ENCODE data around the gene SCAPER.

Gene SCAPER

DNA sequence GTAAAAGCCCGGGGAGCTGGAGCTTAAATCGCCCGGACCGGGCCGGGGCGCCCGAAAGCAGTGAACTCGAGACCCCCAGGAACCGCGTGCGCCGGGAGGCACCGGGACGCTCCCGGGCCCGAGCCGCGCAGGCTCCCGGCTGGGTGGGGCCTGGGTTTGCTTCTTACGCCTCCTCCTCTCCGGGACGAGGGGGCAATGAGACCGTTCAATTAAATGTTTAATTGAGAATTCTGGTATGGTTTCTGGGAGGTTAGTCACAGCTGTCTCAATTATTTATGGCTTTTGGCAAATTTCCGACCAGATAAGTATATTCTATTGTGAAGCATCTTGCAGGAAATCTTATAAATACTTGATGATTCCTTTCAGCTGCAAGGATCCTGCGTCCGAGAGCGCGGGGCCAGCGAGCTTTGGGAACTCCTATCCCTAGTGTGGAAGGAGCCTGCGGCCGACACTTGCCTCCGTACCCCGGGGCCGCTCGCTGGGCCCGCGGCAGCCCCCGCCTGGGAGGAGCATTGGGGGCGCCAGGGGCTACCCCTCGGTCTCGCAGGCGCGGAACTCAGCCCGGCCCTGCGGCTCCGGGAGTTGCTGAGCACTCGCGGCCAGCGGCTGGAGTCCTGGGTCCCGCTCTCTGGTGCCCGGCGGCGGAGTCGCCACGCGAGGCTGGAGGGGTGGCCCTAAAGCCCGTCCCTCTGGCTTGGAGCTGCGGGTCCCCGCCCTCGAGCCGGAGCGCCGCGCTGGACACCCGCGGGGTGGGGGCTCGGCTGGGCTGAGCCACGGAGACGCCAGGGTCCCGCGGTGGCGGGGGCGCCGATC, 558.3 kb downstream of the SCAPER start (continued):
- TF ChIP-seq, protein P1, sequence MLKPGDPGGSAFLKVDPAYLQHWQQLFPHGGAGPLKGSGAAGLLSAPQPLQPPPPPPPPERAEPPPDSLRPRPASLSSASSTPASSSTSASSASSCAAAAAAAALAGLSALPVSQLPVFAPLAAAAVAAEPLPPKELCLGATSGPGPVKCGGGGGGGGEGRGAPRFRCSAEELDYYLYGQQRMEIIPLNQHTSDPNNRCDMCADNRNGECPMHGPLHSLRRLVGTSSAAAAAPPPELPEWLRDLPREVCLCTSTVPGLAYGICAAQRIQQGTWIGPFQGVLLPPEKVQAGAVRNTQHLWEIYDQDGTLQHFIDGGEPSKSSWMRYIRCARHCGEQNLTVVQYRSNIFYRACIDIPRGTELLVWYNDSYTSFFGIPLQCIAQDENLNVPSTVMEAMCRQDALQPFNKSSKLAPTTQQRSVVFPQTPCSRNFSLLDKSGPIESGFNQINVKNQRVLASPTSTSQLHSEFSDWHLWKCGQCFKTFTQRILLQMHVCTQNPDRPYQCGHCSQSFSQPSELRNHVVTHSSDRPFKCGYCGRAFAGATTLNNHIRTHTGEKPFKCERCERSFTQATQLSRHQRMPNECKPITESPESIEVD (tag by site-specific recombination; IDR thresholded peaks at IDR 0.05), result peak; percentile 60
- TF ChIP-seq, protein P2, sequence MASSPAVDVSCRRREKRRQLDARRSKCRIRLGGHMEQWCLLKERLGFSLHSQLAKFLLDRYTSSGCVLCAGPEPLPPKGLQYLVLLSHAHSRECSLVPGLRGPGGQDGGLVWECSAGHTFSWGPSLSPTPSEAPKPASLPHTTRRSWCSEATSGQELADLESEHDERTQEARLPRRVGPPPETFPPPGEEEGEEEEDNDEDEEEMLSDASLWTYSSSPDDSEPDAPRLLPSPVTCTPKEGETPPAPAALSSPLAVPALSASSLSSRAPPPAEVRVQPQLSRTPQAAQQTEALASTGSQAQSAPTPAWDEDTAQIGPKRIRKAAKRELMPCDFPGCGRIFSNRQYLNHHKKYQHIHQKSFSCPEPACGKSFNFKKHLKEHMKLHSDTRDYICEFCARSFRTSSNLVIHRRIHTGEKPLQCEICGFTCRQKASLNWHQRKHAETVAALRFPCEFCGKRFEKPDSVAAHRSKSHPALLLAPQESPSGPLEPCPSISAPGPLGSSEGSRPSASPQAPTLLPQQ (tag by site-specific recombination; IDR thresholded peaks at IDR 0.05), result no peak
- no peak for TF ChIP-seq ZNF777 (tag by site-specific recombination; IDR thresholded peaks at IDR 0.05; ENCODE audit: borderline replicate concordance)

DNA sequence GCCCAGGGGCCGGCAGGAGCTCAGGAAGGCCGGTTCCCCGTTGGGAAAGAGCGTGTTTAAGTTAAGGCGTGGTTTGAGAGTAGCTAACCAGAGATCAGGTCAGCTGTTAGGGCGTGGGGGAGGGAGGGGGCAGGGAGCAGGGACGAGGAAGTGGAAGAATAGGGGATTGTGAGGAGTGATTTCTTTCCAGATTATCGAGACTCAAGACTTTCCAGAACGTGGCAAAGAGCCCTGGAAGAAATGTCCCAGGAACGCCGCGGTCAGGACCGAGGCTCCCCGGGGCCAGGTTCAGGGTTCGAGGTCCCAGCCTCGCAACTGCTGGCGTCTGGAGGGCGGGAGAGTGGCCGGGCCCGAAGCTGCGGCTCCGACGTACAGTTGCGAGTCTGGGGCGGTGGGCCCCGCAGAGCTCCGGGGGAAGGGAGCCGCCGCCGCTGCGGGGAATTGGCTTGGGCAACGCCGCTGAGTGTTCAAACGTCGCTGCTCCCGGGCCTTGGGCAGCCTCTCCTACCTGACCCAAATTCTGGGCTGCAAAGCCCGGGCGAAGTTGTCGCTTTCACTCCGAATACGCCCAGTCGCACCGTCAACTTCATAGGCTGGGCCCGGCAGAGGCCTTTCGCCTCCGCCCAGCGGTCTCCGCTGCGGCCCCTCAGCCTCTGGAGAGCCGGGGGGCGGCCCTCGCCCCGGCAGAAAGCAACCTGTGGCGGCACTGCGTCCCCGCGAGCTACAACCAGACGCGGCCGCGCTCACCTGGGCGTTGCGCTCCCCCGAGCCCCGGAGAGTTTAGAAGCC, 559.1 kb downstream of the SCAPER start:
- H3K9me3 ChIP-seq (ENCODE audit: control insufficient read depth, insufficient read depth, low read depth, low read length), result no peaks in the 10 kb centered on the region
- peak overlapping the region; percentile 59 for H3K4me3 ChIP-seq (ENCODE audit: low read depth, low read length)
- ChIA-PET POLR2A (interaction anchor here (0.6 to 6.2 kb wide), 10 partner anchors 9 to 66 kb away, joined by 3 to 134 read pairs (median 3); partner anchors contain the start of genes ETFA and ISL2), CTCF (interaction anchor here (0.6 to 1.7 kb wide), 6 partner anchors 10 to 1857 kb away, joined by 3 to 9 read pairs (median 4); partner anchors contain the start of gene ISL2)
- peak overlapping the region; percentile 86 for H3K27ac ChIP-seq (ENCODE audit: extremely low read depth, low read depth, low read length)
- peaks cover 39% of the 10 kb centered on the region for H3K4me1 ChIP-seq (ENCODE audit: control insufficient read depth, insufficient read depth, low read length)
- peaks cover 0 to 21% of the 10 kb centered on the region in 2 experiments; a peak in 1 of 3 replicates for H3K36me3 ChIP-seq (ENCODE audit: control insufficient read depth in 2 of 2, insufficient read depth in 1 of 2, low read length in 2 of 2)
- TF ChIP-seq ZNF114 (tag by site-specific recombination; IDR thresholded peaks at IDR 0.05), result no peak
- peak; percentile 72; the same call in 1 of the 2 replicates for TF ChIP-seq ZNF600 (tag by site-specific recombination; IDR thresholded peaks at IDR 0.05)
- TF ChIP-seq, protein P3, sequence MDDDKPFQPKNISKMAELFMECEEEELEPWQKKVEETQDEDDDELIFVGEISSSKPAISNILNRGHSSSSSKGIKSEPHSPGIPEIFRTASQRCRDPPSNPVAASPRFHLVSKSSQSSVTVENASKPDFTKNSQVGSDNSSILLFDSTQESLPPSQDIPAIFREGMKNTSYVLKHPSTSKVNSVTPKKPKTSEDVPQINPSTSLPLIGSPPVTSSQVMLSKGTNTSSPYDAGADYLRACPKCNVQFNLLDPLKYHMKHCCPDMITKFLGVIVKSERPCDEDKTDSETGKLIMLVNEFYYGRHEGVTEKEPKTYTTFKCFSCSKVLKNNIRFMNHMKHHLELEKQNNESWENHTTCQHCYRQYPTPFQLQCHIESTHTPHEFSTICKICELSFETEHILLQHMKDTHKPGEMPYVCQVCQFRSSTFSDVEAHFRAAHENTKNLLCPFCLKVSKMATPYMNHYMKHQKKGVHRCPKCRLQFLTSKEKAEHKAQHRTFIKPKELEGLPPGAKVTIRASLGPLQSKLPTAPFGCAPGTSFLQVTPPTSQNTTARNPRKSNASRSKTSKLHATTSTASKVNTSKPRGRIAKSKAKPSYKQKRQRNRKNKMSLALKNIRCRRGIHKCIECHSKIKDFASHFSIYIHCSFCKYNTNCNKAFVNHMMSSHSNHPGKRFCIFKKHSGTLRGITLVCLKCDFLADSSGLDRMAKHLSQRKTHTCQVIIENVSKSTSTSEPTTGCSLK (tag by site-specific recombination; IDR thresholded peaks at IDR 0.05), result no peak
- TF ChIP-seq ZNF19 (tag by site-specific recombination; IDR thresholded peaks at IDR 0.05; ENCODE audit: low read depth), result no peak
- TF ChIP-seq, protein P4, sequence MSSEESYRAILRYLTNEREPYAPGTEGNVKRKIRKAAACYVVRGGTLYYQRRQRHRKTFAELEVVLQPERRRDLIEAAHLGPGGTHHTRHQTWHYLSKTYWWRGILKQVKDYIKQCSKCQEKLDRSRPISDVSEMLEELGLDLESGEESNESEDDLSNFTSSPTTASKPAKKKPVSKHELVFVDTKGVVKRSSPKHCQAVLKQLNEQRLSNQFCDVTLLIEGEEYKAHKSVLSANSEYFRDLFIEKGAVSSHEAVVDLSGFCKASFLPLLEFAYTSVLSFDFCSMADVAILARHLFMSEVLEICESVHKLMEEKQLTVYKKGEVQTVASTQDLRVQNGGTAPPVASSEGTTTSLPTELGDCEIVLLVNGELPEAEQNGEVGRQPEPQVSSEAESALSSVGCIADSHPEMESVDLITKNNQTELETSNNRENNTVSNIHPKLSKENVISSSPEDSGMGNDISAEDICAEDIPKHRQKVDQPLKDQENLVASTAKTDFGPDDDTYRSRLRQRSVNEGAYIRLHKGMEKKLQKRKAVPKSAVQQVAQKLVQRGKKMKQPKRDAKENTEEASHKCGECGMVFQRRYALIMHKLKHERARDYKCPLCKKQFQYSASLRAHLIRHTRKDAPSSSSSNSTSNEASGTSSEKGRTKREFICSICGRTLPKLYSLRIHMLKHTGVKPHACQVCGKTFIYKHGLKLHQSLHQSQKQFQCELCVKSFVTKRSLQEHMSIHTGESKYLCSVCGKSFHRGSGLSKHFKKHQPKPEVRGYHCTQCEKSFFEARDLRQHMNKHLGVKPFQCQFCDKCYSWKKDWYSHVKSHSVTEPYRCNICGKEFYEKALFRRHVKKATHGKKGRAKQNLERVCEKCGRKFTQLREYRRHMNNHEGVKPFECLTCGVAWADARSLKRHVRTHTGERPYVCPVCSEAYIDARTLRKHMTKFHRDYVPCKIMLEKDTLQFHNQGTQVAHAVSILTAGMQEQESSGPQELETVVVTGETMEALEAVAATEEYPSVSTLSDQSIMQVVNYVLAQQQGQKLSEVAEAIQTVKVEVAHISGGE (tag by site-specific recombination; conservative IDR thresholded peaks at IDR 0.05; ENCODE audit: low read depth), result peak; percentile 8; the same call in 1 of the 2 replicates
- 0 out of 2 replicates have a peak, but pooled peaks have one; percentile 14 for TF ChIP-seq ZNF76 (tag by site-specific recombination; IDR thresholded peaks at IDR 0.05; ENCODE audit: borderline replicate concordance, low read depth)
- no peak for TF ChIP-seq ZNF623 (tag by site-specific recombination; IDR thresholded peaks at IDR 0.05)
- TF ChIP-seq ZNF555 (tag by site-specific recombination; conservative IDR thresholded peaks at IDR 0.05), result no peak
- TF ChIP-seq ZNF670 (tag by site-specific recombination; IDR thresholded peaks at IDR 0.05; ENCODE audit: low read depth), result no peak
- TF ChIP-seq ZNF140 (tag by site-specific recombination; IDR thresholded peaks at IDR 0.05), result no peak
- TF ChIP-seq, protein P5, sequence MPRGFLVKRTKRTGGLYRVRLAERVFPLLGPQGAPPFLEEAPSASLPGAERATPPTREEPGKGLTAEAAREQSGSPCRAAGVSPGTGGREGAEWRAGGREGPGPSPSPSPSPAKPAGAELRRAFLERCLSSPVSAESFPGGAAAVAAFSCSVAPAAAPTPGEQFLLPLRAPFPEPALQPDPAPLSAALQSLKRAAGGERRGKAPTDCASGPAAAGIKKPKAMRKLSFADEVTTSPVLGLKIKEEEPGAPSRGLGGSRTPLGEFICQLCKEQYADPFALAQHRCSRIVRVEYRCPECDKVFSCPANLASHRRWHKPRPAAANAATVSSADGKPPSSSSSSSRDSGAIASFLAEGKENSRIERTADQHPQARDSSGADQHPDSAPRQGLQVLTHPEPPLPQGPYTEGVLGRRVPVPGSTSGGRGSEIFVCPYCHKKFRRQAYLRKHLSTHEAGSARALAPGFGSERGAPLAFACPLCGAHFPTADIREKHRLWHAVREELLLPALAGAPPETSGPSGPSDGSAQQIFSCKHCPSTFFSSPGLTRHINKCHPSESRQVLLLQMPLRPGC (tag by site-specific recombination; IDR thresholded peaks at IDR 0.05), result peak; percentile 53; the same call in 1 of the 2 replicates
- TF ChIP-seq, protein P6, sequence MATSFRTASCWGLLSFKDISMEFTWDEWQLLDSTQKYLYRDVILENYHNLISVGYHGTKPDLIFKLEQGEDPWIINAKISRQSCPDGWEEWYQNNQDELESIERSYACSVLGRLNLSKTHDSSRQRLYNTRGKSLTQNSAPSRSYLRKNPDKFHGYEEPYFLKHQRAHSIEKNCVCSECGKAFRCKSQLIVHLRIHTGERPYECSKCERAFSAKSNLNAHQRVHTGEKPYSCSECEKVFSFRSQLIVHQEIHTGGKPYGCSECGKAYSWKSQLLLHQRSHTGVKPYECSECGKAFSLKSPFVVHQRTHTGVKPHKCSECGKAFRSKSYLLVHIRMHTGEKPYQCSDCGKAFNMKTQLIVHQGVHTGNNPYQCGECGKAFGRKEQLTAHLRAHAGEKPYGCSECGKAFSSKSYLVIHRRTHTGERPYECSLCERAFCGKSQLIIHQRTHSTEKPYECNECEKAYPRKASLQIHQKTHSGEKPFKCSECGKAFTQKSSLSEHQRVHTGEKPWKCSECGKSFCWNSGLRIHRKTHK (tag by site-specific recombination; IDR thresholded peaks at IDR 0.05), result no peak
- no peak for TF ChIP-seq ZNF169 (tag by site-specific recombination; IDR thresholded peaks at IDR 0.05)
- peak; percentile 94 for TF ChIP-seq KLF1 (tag by site-specific recombination; IDR thresholded peaks at IDR 0.05)
- TF ChIP-seq ZNF132 (tag by site-specific recombination; IDR thresholded peaks at IDR 0.05; ENCODE audit: borderline replicate concordance), result no peak
- peak; percentile 52 for TF ChIP-seq ZNF341 (tag by site-specific recombination; IDR thresholded peaks at IDR 0.05; ENCODE audit: low read depth)
- TF ChIP-seq GLIS2 (tag by site-specific recombination; IDR thresholded peaks at IDR 0.05), result peak; percentile 76
- no peak for TF ChIP-seq ZSCAN23 (tag by site-specific recombination; IDR thresholded peaks at IDR 0.05)

All from HEK293 (cell line).